Inflammatory macrophage (primary cell): Measurements from ENCODE around the gene PCP4.

Experiments
- DNase-seq, 2 donors: peaks; one replicate each; pipeline ENCODE4 v3.0.0-alpha.2; 2020 to 2022

Gene PCP4

DNA sequence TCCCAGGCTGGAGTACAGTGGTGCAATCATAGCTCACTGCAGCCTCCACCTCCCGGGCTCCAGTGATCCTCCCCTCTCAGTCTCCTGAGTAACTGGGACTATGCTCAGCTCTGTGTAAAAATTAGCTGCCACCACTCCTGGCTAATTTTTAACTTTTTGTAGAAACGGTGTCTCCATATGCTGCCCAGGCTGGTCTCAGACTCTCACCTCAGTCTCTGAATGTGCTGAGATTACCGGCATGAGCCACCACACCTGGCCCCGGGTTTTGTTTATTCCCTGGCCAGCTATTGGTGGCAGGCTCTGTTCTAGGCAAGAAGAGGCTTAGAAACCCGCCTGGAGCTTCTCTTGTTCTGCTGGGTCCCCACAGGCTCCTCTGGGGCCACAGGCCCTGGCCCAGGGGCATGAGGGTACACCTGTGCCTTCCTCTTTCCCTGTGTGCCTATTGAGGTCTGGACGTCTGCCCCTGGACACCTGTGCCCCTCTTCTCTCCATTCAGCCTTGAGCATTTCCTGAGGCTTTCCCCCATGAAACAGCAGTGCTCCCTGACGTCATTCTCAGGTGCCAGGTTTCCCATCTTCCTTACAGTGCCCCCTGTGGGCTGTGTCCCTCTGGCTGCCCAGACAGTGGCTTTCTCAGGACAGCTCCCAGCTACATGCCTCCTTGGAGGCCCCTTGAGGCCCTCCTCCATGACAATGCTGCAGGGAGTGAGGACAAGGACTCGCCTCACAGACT, 57.5 kb downstream of the PCP4 start:
- no peak for DNase-seq

DNA sequence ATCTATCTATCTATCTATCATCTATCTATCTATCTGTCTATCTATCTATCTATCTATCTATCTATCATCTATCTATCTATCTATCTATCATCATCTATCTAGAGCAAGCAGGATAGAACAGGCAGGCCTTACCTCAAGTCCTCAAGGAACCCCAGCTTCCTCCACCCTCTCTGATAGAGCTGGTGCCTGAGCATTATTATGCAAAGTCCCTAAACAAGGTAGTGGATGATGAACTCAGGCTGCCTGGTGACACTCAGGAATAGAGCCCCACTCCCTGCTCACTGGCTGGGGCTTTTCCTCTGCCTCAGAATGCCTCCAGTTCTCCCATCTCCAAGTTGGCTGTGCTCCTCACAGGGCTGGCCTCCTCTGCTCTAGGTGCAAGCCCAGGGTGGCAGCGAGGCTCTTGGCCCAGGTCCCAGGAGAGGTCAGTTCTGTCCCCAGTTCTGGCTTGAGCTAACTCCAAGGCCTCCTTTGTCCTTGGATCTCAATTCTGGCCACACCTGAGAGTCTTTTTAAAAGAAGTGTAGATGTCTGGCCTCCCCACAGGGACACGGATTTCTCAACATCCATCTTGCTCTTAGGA, 60.2 kb downstream of the PCP4 start:
- DNase-seq, result no peak

DNA sequence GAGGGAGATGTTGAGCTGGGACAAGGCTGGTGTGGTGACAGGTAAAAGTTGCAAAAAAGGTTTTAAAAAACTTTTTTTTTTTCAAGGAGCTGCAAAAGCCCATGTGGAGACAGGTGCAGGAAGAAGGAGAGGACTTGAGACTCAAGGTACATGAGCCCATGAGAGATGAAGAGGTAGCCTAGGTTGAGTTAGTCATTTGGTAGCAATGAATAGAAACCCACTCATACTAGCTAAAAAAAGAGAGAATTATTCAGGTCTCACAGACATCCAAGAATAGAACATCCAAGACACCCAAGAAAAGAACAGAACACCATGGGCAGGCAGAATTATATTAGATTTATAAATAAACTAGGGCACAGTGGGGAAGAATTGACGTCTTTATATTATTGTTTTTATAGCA, 65.1 kb downstream of the PCP4 start:
- DNase-seq, result no peak

DNA sequence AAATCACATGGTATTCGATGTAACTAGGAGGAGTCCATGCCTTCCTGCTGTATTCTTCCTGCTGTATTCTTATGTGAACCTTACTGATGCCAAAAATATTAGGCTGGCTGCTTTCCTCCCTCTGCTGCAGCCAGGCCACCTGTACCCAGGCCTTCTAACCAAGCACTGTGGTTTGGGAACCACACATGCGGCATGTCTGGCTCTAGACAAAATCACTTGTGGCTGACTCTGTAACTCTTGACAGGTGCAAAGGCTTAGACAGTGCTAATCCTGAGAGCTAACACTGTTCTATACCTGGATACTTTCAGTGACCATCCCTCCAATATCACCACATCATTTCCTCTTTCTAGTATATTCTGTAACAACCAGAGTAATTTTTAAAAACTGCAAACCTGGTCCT, 67.7 kb downstream of the PCP4 start:
- no peak for DNase-seq

DNA sequence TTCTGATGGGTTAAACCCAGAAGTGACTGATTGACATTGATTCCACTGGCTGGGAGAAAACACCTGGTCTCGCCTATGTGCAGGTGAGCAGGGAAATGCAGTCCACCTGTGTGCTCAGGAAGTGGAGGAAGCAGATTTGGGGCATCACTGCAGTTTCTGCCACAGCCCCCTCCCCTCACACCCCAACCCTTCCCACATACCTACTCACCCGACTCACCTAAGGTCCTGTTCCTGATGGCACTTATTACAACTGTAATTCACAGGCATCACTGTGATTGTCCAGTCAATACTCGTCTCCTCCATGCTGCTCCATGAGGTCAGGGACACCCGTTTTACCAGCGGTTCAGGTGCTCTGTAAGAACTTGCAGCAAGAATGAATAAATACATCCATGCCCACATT, 68.5 kb downstream of the PCP4 start:
- no peak for DNase-seq

DNA sequence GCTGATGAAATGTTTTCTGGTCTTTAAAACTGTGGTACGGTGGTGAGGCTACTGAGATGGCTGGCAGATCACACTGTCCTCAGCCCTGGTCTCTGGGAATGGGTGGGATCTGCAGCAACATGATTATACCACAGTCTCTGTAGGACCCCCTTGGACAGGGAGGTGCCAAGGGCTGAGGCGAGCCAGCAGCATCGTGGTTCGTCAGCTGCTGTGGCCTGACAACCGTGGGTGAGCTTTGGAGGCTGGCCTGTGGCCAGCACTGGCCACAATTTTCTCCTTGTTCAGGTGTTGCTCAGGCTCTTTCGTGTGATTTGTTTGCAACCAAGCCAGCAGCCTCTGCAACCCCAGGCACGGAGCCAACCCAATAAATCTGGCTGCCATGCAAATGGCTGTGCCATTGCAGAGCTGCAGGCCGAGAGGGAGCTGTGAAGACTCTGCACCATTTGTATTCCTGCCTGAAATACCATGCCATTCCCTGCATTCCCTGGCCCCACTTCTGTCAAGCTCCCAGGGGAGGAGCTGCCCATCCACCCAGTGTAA, 70.9 kb downstream of the PCP4 start:
- no peak for DNase-seq

DNA sequence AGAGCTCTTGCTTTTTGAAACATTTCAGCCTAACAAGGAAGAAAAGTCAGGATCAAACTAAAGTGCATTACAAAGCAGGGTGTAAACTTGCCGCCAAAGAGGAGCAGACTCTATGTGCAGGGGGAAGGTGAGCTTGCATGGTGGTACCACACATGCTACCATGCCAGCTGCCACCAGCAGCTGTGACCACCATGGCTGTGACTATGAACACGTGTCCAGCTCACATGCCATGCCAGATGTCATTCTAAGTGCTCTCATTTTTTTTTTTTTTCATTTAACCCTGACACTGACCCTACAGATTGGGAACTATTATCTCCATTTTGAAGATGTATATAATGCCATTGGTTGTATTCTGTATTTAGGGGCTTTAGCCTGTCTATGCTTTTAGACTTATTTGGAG, 79.0 kb downstream of the PCP4 start:
- no peak for DNase-seq

DNA sequence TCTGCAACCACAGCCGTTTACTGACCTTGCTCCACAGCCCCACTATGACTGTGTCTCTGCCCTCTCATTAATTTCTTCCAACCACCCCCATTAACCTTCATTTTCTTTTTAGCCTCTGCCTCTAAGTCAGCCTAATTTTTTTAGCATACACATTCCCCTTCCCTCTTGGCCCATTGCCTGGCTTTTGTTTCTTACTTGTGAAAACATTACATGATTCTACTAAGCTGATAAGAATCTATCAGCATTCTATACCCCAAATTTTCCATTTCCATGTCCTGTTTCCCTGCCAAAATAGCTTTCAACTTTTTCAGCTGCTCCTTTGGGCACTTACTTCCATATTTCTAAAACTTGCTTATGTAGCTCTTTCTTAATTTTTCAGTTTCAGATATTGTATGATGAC, 79.8 kb downstream of the PCP4 start:
- no peak for DNase-seq

DNA sequence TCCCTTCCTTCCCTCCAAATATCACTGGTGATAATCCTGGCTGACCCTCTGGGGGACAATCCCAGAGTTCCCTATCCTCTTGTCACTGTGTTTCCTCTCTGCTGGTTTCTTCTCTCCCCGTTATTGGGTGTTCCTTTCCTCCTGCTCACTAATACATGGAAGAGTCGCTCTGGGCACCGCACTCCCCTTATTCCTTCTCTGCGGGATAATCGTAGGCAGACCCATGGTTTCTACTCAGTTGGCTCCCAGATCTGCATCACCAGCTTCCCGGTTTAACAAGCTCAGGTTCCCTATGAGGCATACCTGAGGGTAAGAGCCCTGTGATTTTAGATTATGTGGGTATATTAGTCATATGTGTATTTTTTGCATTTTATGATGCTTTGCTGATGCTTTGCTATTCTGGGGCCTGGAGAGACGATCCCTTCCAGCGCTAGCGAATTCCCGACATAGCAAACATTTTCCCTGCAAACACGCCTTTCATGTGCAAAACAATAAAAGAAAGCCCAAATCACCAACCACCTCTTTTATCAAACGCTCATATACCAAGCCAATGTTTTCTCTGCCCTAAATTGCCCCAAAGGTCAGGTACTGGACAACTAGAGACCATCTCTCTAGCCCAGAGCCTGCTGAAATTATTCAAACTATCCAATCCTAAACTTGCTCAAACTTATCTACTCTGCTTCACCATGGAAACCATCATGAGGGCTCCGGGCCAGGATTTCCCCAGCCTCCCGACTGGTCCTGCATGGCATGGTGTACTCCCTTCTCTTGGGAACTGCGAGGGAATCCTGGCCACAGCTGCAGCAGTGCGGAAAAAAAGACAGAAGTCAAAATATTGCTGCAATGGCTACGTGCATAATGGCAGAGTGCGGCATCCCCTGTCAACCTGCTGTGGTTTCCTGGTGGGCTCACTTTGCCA, 84.2 kb downstream of the PCP4 start:
- DNase-seq, result no peak

DNA sequence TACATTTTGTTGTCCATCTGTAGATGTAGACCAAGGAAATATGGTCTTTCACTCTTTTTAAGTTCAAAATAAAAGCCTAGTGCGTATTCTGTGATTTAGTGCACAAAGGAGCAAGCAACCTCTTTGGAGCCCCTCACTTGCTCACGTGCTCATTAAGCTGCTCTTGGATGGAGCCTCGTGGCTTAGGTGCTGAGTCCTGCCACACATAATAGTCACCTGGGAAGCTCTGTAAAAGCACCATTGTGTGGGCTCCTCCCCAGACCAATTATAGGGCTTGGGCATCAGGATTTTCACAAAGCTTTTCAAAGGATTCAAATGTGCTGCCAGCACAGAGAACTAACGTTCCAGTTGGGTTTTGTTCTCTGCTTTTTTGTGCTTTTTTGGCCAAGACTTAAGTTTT, 85.0 kb downstream of the PCP4 start:
- DNase-seq, result no peak

DNA sequence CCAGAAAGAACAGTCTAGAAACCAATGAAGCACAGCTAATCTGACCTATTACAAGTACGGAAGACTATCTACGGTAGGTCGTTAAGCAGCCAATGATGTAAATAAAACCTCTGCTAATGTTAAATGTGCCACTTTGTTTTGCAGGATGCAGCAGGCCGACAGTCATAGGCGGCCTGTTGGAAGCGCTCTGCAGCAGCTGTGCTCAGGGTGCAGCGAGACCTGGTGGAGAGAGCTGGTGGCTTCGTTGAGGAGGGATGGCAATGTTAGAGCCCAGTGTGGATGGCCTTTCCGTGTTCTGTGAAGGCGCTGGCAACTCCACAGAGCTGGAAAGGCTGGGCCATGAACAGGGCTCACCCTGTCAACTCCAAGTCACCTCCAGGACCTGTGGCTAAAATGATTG, 87.3 kb downstream of the PCP4 start:
- no peak for DNase-seq

DNA sequence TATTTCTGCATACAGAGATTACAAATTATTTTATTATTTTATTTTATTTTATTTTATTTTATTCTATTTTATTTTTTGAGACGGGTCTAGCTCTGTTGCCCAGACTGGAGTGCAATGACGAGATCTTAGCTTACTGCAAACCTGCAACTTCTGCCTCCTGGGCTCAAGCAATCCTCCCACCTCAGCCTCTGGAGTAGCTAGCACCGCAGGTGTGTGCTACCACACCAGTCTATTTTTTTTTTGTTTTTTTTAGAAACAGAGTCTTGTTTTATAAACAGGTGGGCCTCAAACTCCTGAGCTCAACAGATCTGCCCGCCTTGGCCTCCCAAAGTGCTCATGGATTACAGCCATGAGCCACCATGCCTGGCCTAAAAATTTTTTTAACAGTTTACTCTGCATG, 88.1 kb downstream of the PCP4 start:
- DNase-seq, result no peak

DNA sequence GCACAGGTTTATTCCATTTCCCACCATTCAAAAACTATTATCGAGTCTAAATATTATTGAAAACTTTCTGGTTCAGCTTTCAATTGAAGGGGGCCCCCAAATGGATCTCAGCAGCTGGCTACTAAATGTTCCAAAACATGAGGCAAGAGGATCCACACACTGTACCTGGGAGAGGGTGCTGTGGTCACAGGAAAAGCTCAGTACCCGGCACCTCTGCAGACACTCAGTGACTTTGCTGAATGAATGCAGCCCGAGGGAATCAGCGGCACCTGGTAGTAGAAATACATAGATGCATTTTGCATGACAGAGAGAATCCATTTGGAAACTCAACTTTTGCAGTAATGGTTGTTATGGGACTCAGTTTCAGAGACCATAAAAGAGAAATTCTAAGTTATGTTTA, 89.3 kb downstream of the PCP4 start:
- DNase-seq, result no peak

DNA sequence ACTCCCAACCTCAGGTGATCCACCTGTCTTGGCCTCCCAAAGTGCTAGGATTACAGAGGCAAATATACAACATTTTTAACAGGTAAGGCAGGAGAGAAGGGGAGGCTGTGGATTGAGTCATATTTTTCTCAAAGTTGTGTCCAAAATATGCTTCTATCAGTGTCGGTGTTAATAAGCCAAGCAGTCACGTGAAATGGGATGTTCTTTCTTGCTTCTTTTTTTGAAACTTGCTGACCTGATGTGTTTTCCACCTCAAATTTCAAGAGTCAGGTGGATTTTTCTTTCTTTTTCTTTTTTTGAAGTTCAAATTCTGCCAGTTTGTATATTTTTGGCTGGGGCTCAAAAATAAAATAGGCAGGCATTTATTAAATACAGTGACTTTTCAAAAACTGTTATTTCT, 91.5 kb downstream of the PCP4 start:
- no peak for DNase-seq

DNA sequence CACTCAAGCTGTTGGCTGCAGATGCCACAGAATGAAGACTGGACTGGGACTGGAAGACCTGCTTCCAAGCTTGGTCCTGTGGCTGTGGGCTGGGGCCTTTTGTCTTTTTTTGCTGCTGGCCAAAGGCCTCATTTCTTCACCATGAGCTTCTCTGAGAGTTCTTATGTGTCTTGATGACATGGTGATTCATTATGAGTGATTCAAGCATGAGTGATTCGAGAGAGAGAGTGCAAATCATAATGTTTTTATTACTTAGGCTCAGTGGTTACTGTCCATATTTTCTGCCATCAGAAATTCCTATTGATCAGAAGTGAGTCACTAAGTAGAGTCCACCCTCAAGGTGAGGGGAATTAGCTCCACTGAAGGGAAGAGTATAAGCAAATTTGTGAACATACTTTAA, 94.0 kb downstream of the PCP4 start:
- DNase-seq, result no peak

DNA sequence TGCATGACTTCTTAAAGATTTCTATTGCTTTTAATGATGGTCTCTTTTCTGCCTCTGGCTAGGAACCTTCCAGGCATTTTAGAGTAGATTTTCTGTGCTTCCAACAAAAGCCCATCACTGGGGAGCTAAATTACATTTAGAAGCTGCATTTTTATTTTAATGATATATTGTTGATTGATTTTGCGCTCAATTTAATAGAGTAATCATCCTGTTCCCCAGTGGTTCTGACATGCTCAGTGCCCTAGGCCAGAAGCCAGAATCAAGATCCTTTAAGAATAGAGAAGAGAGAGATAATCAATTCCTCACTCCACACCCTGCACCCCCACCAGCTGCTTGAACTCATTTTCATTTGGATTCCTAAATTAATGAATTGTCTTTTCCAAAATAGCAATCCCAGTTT, 97.8 kb downstream of the PCP4 start:
- DNase-seq, result no peak

DNA sequence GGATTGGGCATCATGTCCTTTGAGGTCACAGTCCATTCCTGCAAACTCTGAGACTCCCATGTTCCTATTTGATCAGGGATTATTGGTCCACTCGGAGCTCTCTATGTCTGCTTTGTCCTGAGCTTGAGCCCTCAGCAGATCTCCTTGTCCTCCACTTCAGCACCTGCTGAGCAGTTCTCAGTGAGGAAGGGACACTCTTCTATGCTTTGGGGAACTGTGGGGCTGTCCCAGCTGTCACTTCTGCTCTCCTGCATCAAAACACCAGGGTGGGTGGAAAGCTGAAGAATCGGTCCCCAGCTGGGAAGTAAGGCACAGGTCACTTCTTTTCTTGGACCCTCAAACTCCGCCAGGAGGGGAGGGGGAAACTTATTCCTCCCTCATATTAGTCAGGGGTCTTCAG, 99.5 kb downstream of the PCP4 start:
- no peak for DNase-seq

DNA sequence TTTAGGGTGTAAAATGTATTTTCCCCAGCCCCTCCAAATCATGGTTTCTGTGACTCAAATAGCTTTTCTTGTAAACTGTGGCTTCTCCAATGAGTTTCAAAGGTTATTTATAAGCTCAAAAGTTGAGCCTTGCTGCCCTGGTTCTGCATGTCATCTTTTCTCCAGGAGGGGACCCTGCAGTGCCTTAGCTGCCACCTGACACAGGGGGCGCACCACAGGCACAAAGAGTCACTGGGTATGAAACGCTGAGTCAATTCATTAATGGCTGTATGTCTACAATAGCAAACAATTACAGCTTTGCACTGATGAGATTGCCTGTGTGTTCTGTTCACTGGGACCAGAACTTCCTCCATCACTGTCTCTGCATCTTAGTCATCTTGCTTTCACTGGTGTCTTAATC, 100.8 kb downstream of the PCP4 start:
- DNase-seq, result no peak

DNA sequence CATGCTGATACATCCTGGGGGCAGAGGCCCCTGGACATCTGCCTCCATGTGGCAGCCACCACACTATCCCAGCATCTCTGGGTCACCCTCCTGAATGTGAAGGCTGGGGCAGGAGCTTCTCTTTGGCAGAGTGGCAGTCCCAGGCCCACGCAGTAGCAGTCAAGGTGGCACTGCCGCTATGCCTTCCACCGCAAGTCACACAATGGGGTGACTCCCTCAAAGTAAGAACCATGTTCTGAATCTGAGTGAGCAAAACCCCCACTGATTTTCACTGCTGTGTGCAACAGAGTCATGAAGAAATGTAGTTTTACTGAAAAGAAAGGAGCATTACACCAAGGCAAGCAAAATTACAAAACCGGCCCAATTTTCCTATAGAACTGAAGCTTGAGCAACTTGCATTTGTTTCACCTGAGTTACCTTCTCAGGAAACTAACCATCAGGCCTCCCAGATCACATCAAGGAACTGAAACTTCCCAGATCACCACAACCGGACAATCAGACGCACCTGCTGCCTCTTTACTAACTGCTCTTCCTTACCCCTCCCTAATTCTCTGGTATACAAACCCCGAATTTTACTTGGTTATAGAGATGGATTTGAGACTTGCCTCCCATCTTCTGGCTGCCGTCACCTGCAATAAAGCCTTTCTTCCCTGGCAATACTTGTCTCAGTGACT, 102.6 kb downstream of the PCP4 start:
- no peak for DNase-seq

DNA sequence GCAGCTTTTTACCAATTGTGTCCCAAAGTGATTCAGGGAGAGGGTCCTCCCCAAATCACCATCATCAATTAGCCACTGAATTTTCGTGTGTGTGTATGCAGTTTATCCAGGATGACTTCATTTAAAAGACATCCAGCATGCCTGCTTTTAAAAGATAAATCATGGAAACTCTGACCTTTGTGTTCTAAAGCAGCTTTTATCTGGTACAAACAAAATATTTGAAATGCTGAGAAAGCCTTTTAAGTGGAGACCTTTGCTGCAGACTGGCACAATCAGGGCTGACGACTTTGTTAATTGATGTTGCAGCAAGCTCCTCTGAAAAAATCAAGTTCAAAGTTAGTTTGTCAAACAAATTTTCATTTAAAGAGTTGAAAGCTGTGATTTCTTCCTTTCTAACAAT, 104.7 kb downstream of the PCP4 start:
- no peak for DNase-seq

DNA sequence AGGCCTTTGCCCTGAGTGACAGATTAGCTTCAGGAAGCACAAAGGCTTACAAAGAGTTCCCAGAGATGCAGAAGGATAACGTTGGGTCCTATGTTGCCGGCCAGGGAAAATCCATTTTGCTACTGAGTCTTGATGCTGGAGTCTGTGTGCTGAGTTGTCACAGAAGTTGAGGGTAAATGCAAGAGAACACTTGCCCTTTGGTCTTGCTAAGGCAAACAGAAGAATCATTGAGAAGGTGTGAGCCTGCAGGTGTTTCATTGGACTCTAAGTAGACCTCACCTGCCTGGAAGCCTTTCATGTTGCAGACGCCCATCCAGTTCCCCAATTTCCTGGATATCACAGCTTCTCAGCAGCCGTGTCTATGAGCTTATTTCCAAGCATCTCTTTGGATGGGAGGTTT, 105.2 kb downstream of the PCP4 start:
- no peak for DNase-seq

DNA sequence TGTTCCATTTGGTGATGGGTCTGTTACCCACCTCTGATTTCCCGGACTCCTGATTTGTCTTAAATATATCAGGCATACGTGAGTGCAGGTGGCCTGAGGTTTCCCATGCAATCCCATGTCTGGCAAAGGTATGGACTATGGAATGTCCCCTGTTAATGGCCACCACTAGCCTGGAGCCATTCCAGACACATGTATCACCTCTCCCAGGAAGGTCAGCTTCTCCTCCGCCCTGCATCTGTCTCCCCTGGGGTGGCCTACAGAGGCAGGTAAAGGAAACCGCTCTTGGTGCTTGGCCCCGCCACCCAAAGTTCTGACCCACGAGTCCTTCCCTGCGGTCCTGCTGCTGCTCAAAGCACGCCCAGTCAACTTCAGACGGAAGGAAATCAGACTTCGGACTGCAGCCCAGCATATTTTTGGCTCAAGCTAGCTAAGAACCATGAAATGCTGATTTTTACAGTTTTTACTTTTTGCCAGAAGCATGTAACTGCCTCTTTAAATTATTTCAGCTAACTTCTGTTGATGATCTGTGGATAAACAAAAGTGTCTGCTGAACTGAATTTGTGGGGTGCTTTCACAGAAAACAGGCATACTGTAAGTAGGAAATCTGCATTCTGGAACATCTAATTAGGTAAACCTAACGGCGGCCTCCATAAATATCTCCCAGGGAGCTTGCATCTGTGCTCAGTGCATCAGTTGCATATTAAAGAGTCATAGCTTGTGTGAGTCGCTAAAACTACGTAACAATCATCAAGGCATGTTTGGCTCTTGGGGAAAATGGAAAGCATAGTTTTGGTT, 105.9 kb downstream of the PCP4 start:
- no peak for DNase-seq
